H1 (cell line): ENCODE results near the gene KCTD16. TPM values are rescaled to one million over a fixed set of nuclear protein-coding genes. Genes with fewer than 3 reads are reported as not detected.

Experiments used
- CTCF ChIA-PET: fragments of 300-600 bp; sonication (Branson Sonifier 250); formaldehyde crosslinking; loops from one replicate; lab custom pipeline; 2021; ENCODE audit not compliant: partially characterized antibody; lab: Charles Lee
- POLR2A ChIA-PET: fragments of 300-600 bp; sonication (Branson Sonifier 250); formaldehyde crosslinking; loops from one replicate; lab custom pipeline; 2021; ENCODE audit warnings: inconsistent platforms; ENCODE audit not compliant: partially characterized antibody; lab: Charles Lee
- DNase-seq, 2 experiments: peaks; one replicate each; pipeline versions ENCODE4 v3.0.0 to v3.0.0-alpha.2; 2010 to 2022; ENCODE audit warnings: low spot score in 2 of 2, low read depth in 1 of 2, mixed read lengths in 1 of 2
- FAIRE-seq: peaks from 2 replicates; lab custom pipeline; 2011; peaks lifted over from hg19 to GRCh38; lab: Jason Lieb, UNC
- H2AFZ ChIP-seq: 2 replicates; pipeline ENCODE4 v1.8.1; 2012; ENCODE audit warnings: low read length, inconsistent platforms
- H2AK5ac ChIP-seq: 2 replicates; pipeline ENCODE4 v1.6.1; 2013; ENCODE audit warnings: low read depth, low read length
- H2BK120ac ChIP-seq: replicated peaks from 2 replicates; pipeline ENCODE3; 2013; ENCODE audit warnings: low read depth, low read length, inconsistent platforms
- H2BK12ac ChIP-seq: 2 replicates; pipeline ENCODE4 v1.6.1; 2013; ENCODE audit warnings: low read depth, low read length
- H2BK15ac ChIP-seq: 2 replicates; pipeline ENCODE4 v1.6.1; 2013; ENCODE audit warnings: low read length
- H2BK20ac ChIP-seq: 2 replicates; pipeline ENCODE4 v1.6.1; 2013; ENCODE audit warnings: low read length
- H2BK5ac ChIP-seq: 2 replicates; pipeline ENCODE4 v1.6.1; 2013; ENCODE audit warnings: low read depth, low read length
- H3K14ac ChIP-seq: 2 replicates; pipeline ENCODE4 v1.6.1; 2013; ENCODE audit warnings: inconsistent platforms; ENCODE audit not compliant: insufficient read length
- H3K18ac ChIP-seq: 2 replicates; pipeline ENCODE4 v1.6.1; 2013; ENCODE audit warnings: low read length; ENCODE audit errors: extremely low read depth
- H3K23ac ChIP-seq: 2 replicates; pipeline ENCODE4 v1.6.1; 2013; ENCODE audit warnings: inconsistent platforms; ENCODE audit not compliant: insufficient read length
- H3K23me2 ChIP-seq: 2 replicates; pipeline ENCODE4 v1.6.1; 2013; ENCODE audit warnings: low read depth, low read length
- H3K27ac ChIP-seq: 2 replicates; pipeline ENCODE4 v1.6.1; 2011; ENCODE audit warnings: low read depth, low read length, inconsistent platforms
- H3K27me3 ChIP-seq, 4 experiments: replicated peaks in 1 of 4; 1 replicate in 1 of 4; 2 replicates in 3 of 4; pipeline versions ENCODE4 v1.6.1 to v1.8.1; 2011 to 2013; ENCODE audit warnings: low read length in 3 of 4, mild to moderate bottlenecking in 3 of 4, inconsistent platforms in 2 of 4, mixed read lengths in 2 of 4, moderate library complexity in 1 of 4; ENCODE audit not compliant: control insufficient read depth in 3 of 4, insufficient read depth in 3 of 4; ENCODE audit errors: extremely low read depth in 1 of 4
- H3K36me3 ChIP-seq, 4 experiments: 2 replicates each; pipeline versions ENCODE4 v1.6.1 to v1.8.1; 2011 to 2013; ENCODE audit warnings: mild to moderate bottlenecking in 4 of 4, low read length in 3 of 4, moderate library complexity in 2 of 4, control low read depth in 1 of 4, inconsistent platforms in 1 of 4; ENCODE audit not compliant: insufficient read depth in 4 of 4, control insufficient read depth in 2 of 4
- H3K4ac ChIP-seq: replicated peaks from 2 replicates; pipeline ENCODE3; 2013; ENCODE audit warnings: low read length, low read depth, mixed read lengths, inconsistent platforms; ENCODE audit not compliant: insufficient read length
- H3K4me1 ChIP-seq, 4 experiments: replicated peaks in 1 of 4; 1 replicate in 1 of 4; 2 replicates in 3 of 4; pipeline versions ENCODE4 v1.6.1 to v1.8.1; 2011 to 2013; ENCODE audit warnings: low read length in 3 of 4, inconsistent platforms in 2 of 4, mixed read lengths in 1 of 4; ENCODE audit not compliant: insufficient read depth in 4 of 4, control insufficient read depth in 3 of 4
- H3K4me2 ChIP-seq, 2 experiments: 2 replicates each; pipeline versions ENCODE4 v1.6.1 to v1.8.1; 2011 to 2013; ENCODE audit warnings: low read depth in 2 of 2, low read length in 2 of 2, control low read depth in 1 of 2, inconsistent platforms in 1 of 2, mild to moderate bottlenecking in 1 of 2; ENCODE audit not compliant: insufficient read depth in 1 of 2
- H3K4me3 ChIP-seq, 4 experiments: fragments of 200-600, 300-600 bp in 1 of 4; sonication (generic), shearing (Covaris generic), sonication (Bioruptor Twin) in 1 of 4; 2 replicates each; pipeline versions ENCODE4 v1.5.1 to v1.8.1; 2011 to 2016; ENCODE audit warnings: low read length in 4 of 4, low read depth in 3 of 4, control low read depth in 2 of 4, inconsistent platforms in 2 of 4, mild to moderate bottlenecking in 2 of 4, mixed read lengths in 1 of 4, moderate library complexity in 1 of 4; ENCODE audit not compliant: insufficient read depth in 2 of 4; ENCODE audit errors: extremely low read depth in 1 of 4
- H3K56ac ChIP-seq: replicated peaks from 2 replicates; pipeline ENCODE3; 2013; ENCODE audit warnings: low read depth, mild to moderate bottlenecking, mixed read lengths, low read length, inconsistent platforms; ENCODE audit not compliant: insufficient read length
- H3K79me1 ChIP-seq: 2 replicates; pipeline ENCODE4 v1.6.1; 2013; ENCODE audit warnings: low read depth, low read length, control low read depth
- H3K79me2 ChIP-seq, 2 experiments: 2 replicates each; pipeline versions ENCODE4 v1.6.1 to v1.8.1; 2012 to 2013; ENCODE audit warnings: low read length in 2 of 2, mild to moderate bottlenecking in 2 of 2, inconsistent platforms in 1 of 2; ENCODE audit not compliant: insufficient read depth in 2 of 2, control insufficient read depth in 1 of 2
- H3K9ac ChIP-seq, 4 experiments: replicated peaks in 1 of 4; 1 replicate in 1 of 4; 2 replicates in 3 of 4; pipeline versions ENCODE4 v1.6.1 to v1.8.1; 2011 to 2013; ENCODE audit warnings: low read depth in 3 of 4, low read length in 3 of 4, control low read depth in 2 of 4, mild to moderate bottlenecking in 2 of 4, moderate library complexity in 2 of 4, inconsistent platforms in 1 of 4; ENCODE audit errors: extremely low read depth in 1 of 4
- H3K9me3 ChIP-seq, 2 experiments: 2 replicates each; pipeline versions ENCODE4 v1.6.1 to v1.8.1; 2012 to 2013; ENCODE audit warnings: mild to moderate bottlenecking in 2 of 2, moderate library complexity in 2 of 2, control low read depth in 1 of 2, inconsistent platforms in 1 of 2, low read depth in 1 of 2, low read length in 1 of 2, mixed read lengths in 1 of 2; ENCODE audit not compliant: insufficient read depth in 2 of 2
- H4K20me1 ChIP-seq, 2 experiments: replicated peaks in 1 of 2; 2 replicates each; pipeline versions ENCODE3 to v1.8.1; 2011 to 2013; ENCODE audit warnings: inconsistent platforms in 2 of 2, low read length in 2 of 2, mild to moderate bottlenecking in 1 of 2; ENCODE audit not compliant: insufficient read depth in 2 of 2, control insufficient read depth in 1 of 2
- H4K5ac ChIP-seq: 2 replicates; pipeline ENCODE4 v1.6.1; 2013; ENCODE audit warnings: low read length, low read depth, mixed read lengths, inconsistent platforms; ENCODE audit not compliant: insufficient read length
- H4K8ac ChIP-seq: 2 replicates; pipeline ENCODE4 v1.8.0; 2013; ENCODE audit warnings: mild to moderate bottlenecking, moderate library complexity, low read length, inconsistent platforms; ENCODE audit not compliant: insufficient read depth; ENCODE audit errors: extremely low read depth
- H4K91ac ChIP-seq: replicated peaks from 2 replicates; pipeline ENCODE3; 2013; ENCODE audit warnings: low read length, mixed read lengths, inconsistent platforms; ENCODE audit not compliant: insufficient read length
- ATF2 ChIP-seq: IDR thresholded peaks from 2 replicates; pipeline ENCODE4 v1.6.1; 2012; ENCODE audit warnings: low read length, inconsistent platforms
- BACH1 ChIP-seq: IDR thresholded peaks from 2 replicates; pipeline ENCODE4 v1.6.1; 2012; ENCODE audit warnings: low read length, improper control_type of control experiment
- BCL11A ChIP-seq, 2 experiments: IDR thresholded peaks; one replicate each; pipeline ENCODE4 v1.6.1; 2011; ENCODE audit warnings: low read depth in 2 of 2, low read length in 2 of 2, mild to moderate bottlenecking in 2 of 2
- CEBPB ChIP-seq: IDR thresholded peaks from 2 replicates; pipeline ENCODE4 v1.6.1; 2012; ENCODE audit warnings: low read depth, low read length
- E2F6 ChIP-seq: IDR thresholded peaks from 2 replicates; pipeline ENCODE4 v1.6.1; 2012; ENCODE audit warnings: inconsistent platforms
- EZH2 ChIP-seq: fragments of 200-600 bp; sonication (generic); IDR thresholded peaks from 2 replicates; pipeline ENCODE4 v1.7.1; 2012; ENCODE audit warnings: low read depth, mild to moderate bottlenecking, moderate library complexity, low read length, inconsistent platforms; ENCODE audit not compliant: severe bottlenecking
- HDAC6 ChIP-seq: IDR thresholded peaks from one replicate; pipeline ENCODE4 v1.7.1; 2012; ENCODE audit warnings: low read depth, mild to moderate bottlenecking, inconsistent platforms, low read length, moderate library complexity
- JUND ChIP-seq: IDR thresholded peaks from 2 replicates; pipeline ENCODE4 v1.6.1; 2011; ENCODE audit warnings: mild to moderate bottlenecking, improper control_type of control experiment, low read length
- KDM5A ChIP-seq: fragments of 200-600 bp; IDR thresholded peaks from 2 replicates; pipeline ENCODE4 v1.7.1; 2012; ENCODE audit warnings: mild to moderate bottlenecking, low read length, inconsistent platforms, mixed read lengths
- RFX5 ChIP-seq: IDR thresholded peaks from 2 replicates; pipeline ENCODE4 v1.6.1; 2011; ENCODE audit warnings: low read depth, low read length, improper control_type of control experiment, borderline replicate concordance
- RXRA ChIP-seq: IDR thresholded peaks from 2 replicates; pipeline ENCODE4 v1.6.1; 2011; ENCODE audit warnings: low read depth, mild to moderate bottlenecking, low read length, moderate library complexity; ENCODE audit not compliant: insufficient read depth
- SIRT6 ChIP-seq: IDR thresholded peaks from one replicate; pipeline ENCODE4 v1.7.1; 2012; ENCODE audit warnings: low read length, inconsistent platforms
- TAF1 ChIP-seq: IDR thresholded peaks from 2 replicates; pipeline ENCODE4 v1.6.1; 2011; ENCODE audit warnings: mild to moderate bottlenecking, low read depth, low read length
- TEAD4 ChIP-seq: IDR thresholded peaks from 2 replicates; pipeline ENCODE4 v1.6.1; 2012; ENCODE audit warnings: low read depth, low read length, inconsistent platforms, mixed read lengths
- WGBS, 2 experiments: shearing (Covaris generic) in 1 of 2; methylation state at CpG; one replicate each; pipeline versions ENCODE4 v1.1.6 to v1.1.7; 2013 to 2015; ENCODE audit warnings: low lambda C conversion rate in 2 of 2, mixed read lengths in 2 of 2, inconsistent platforms in 1 of 2, low coverage in 1 of 2, missing lambda C conversion rate in 1 of 2; ENCODE audit not compliant: insufficient replicate concordance in 2 of 2, insufficient coverage in 1 of 2, insufficient read length in 1 of 2; ENCODE audit errors: extremely low coverage in 1 of 2, missing lambda C conversion rate in 1 of 2; 5-methylcytosine and 5-hydroxymethylcytosine counted together
- polyA plus RNA-seq, 7 experiments: library from polyadenylated mRNA; depleted of rRNA in 3 of 7; stranded (reverse) in 5 of 7; unstranded in 2 of 7; fragments of >200 nt in 5 of 7; fragments of 200-250 nt in 2 of 7; gene quantifications; 1 replicate in 5 of 7; 2 replicates in 1 of 7; 4 replicates in 1 of 7; pipeline versions ENCODE4 v1.2.1 to v1.2.3, GENCODE V29; 2011 to 2013; ENCODE audit warnings: missing spikeins in 2 of 7, mixed read lengths in 2 of 7
- total RNA-seq: library from RNA; stranded (reverse); fragmentation: NEBNext Ultra II Directional; extraction: Animal tissue kit (Norgen Biotek cat#: 25700); gene quantifications from 2 replicates; pipeline ENCODE4 v1.2.1, GENCODE V29; 2021

KCTD16 gene
- total and polyA plus RNA-seq, 2 of the 8 experiments (the other 6 are each of a cell fraction or from before 2014, with no cell fraction given), result 0.03 to 0.24 TPM

- ChIA-PET POLR2A (no interaction called here), CTCF (no interaction called here)
- no peak overlapping the region for H3K4ac ChIP-seq
- H2BK15ac ChIP-seq, result no peak overlapping the region
- no peaks in the 10 kb centered on the region for H3K36me3 ChIP-seq
- no peaks in the 10 kb centered on the region for H3K23me2 ChIP-seq
- H3K23ac ChIP-seq, result no peak overlapping the region
- DNase-seq (no peak), FAIRE-seq (no peak)
- no peak overlapping the region for H3K56ac ChIP-seq
- H3K9me3 ChIP-seq, result no peaks in the 10 kb centered on the region
- no peak overlapping the region for H4K5ac ChIP-seq
- H3K14ac ChIP-seq, result no peak overlapping the region
- no peaks in the 10 kb centered on the region for H3K79me2 ChIP-seq
- no peak overlapping the region for H2BK120ac ChIP-seq
- no peaks in the 10 kb centered on the region for H3K27me3 ChIP-seq
- no peak overlapping the region for H4K91ac ChIP-seq
- no peak overlapping the region for H3K27ac ChIP-seq
- H3K4me1 ChIP-seq, result peaks cover 0 to 3% (median 0%) of the 10 kb centered on the region in 4 experiments; a peak in 1 of 7 replicates
- 67% methylated on average over 1 of the region's 1 CpG; no CpG with 5 or more reads in 1 of the 2 experiments for WGBS, 2 experiments
- H4K20me1 ChIP-seq, result no peaks in the 10 kb centered on the region
- H4K8ac ChIP-seq, result no peak overlapping the region
- H2BK12ac ChIP-seq, result no peak overlapping the region
- no peak overlapping the region for H2AK5ac ChIP-seq
- no peak overlapping the region for H3K18ac ChIP-seq
- no peak overlapping the region for H2BK20ac ChIP-seq
- H2AFZ ChIP-seq, result no peak overlapping the region
- H3K79me1 ChIP-seq, result no peaks in the 10 kb centered on the region
- H2BK5ac ChIP-seq, result no peak overlapping the region
- H3K4me2 ChIP-seq, result no peak overlapping the region
- H3K9ac ChIP-seq, result no peak overlapping the region
- no peak overlapping the region for H3K4me3 ChIP-seq
- no peak for TF ChIP-seq HDAC6
- TF ChIP-seq CEBPB, result no peak
- TF ChIP-seq ATF2, result no peak
- no peak for TF ChIP-seq BACH1
- no peak for TF ChIP-seq RXRA
- TF ChIP-seq JUND, result no peak
- TF ChIP-seq SIRT6, result no peak
- TF ChIP-seq TAF1, result no peak
- TF ChIP-seq TEAD4, result no peak
- no peak for TF ChIP-seq BCL11A (IDR thresholded peaks at IDR 0.05; ENCODE audit: low read depth in 2 of 2, low read length in 2 of 2)
- TF ChIP-seq KDM5A, result no peak
- TF ChIP-seq E2F6, result no peak
- TF ChIP-seq EZH2, result no peak
- TF ChIP-seq RFX5, result no peak
These were observed 111.1 kb downstream of the KCTD16 start for GRCh38 chr5:144281784-144282183.
